ENCODE results near the gene PLSCR5. TPM values are rescaled to one million over a fixed set of nuclear protein-coding genes. Genes with fewer than 3 reads are reported as not detected.

The PLSCR5 gene
- total RNA-seq, 6 donors from 2014 or later, result not detected

DNA sequence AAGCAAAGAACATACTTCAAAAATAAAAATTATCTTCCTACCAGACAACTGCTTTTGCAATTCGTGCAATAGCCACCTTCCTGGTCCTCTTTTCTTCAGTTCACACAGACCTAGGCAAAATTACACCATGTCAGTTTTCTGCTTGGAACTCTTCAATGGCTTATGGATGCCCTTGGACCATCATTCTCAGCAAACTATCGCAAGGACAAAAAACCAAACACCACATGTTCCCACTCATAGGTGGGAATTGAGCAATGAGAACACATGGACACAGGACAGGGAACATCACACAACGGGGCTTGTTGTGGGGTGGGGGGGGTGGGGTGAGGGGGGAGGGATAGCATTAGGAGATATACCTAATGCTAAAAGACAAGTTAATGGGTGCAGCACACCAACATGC, 29.2 kb upstream of the PLSCR5 start:
- TF ChIP-seq POLR2AphosphoS5 (IDR thresholded peaks at IDR 0.05), result no peak
- TF ChIP-seq CTCF (IDR thresholded peaks at IDR 0.05), result no peak
- no peak for DNase-seq
- no peak overlapping the region for H3K4me3 ChIP-seq
- WGBS, 2 donors, result 69 to 76% methylated on average over 3 of the region's 3 CpGs
- H3K4me1 ChIP-seq, result no peaks in the 10 kb centered on the region
- ATAC-seq (ENCODE audit: low FRiP score in 2 of 2), result no peak
- H3K36me3 ChIP-seq, result no peaks in the 10 kb centered on the region
- no peaks in the 10 kb centered on the region for H3K9me3 ChIP-seq
- no peak overlapping the region for H3K27ac ChIP-seq
- no peaks in the 10 kb centered on the region for H3K27me3 ChIP-seq

- TF ChIP-seq POLR2AphosphoS5 (IDR thresholded peaks at IDR 0.05) (no peak), POLR2A (IDR thresholded peaks at IDR 0.05) (no peak), EP300 (IDR thresholded peaks at IDR 0.05) (no peak), CTCF (IDR thresholded peaks at IDR 0.05) (no peak)
- DNase-seq (no peak), ATAC-seq (ENCODE audit: low FRiP score in 2 of 2) (no peak)
- Histone ChIP-seq H3K4me1 (peaks cover 0 to 2% (median 0%) of the 10 kb centered on the region in 4 donors), H3K27ac (no peak overlapping the region), H3K27me3 (no peaks in the 10 kb centered on the region), H3K36me3 (no peaks in the 10 kb centered on the region), H3K9me3 (no peaks in the 10 kb centered on the region), H3K4me3 (no peak overlapping the region)
These were observed 23.5 kb upstream of the PLSCR5 start for GRCh38 chr3:146628671-146629070.

DNA sequence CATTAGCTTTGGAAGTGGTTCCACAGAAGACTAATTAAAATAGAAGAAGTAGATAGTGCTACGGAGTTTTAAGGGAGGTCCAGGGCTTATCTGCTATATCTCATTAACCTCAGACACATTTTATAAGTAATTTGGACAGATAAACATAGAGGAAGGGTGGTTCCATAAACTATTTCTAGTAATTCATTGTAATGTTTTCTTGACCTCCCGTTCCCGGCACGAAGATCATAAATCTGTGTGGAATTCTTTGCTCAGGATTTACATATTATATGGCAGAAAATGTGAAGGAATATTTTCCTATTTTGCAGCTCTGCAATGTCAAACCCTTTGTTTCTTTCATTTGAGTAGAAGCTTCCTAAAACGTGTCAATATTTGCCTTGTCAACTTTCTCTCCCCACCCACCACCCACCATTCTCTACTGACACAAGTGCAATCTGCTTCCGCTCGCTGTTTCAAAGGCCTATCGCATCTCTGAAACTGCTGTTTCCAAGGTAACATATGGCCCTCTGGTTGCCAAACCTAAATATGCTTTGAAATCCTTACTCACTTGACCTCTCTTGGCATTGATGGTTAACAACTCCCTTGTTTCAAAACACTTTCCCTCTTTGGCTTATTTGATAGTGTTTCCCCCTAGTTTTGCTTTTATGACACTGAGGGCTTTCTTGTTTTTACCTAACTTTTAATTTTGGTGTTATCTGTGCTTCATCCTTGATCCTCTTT, 21.4 kb upstream of the PLSCR5 start:
- WGBS, 2 donors, result 74 to 76% methylated on average over 8 of the region's 8 CpGs
- Histone ChIP-seq H3K9me3 (no peaks in the 10 kb centered on the region), H3K4me3 (no peak overlapping the region), H3K27me3 (no peaks in the 10 kb centered on the region), H3K36me3 (no peaks in the 10 kb centered on the region), H3K4me1 (peaks cover 0 to 2% (median 0%) of the 10 kb centered on the region in 4 donors), H3K27ac (peak overlapping the region in 2 of 4 donors; percentile 6 to 12)
- TF ChIP-seq POLR2A (IDR thresholded peaks at IDR 0.05) (no peak), CTCF (IDR thresholded peaks at IDR 0.05) (no peak), POLR2AphosphoS5 (IDR thresholded peaks at IDR 0.05) (no peak), EP300 (IDR thresholded peaks at IDR 0.05) (no peak)
- ATAC-seq (ENCODE audit: low FRiP score in 2 of 2) (no peak), DNase-seq (no peak)

- Histone ChIP-seq H3K9me3 (no peaks in the 10 kb centered on the region), H3K36me3 (no peaks in the 10 kb centered on the region), H3K4me1 (peaks cover 0 to 2% (median 0%) of the 10 kb centered on the region in 4 donors), H3K27me3 (no peaks in the 10 kb centered on the region), H3K27ac (peak overlapping the region in 2 of 4 donors; percentile 0 to 33), H3K4me3 (peak overlapping the region in 3 of 4 donors; percentile 14 to 36 (median 23))
- ATAC-seq (ENCODE audit: low FRiP score in 2 of 2) (peak in 1 of 2 donors; percentile 68), DNase-seq (no peak)
- TF ChIP-seq EP300 (IDR thresholded peaks at IDR 0.05), result no peak
- TF ChIP-seq POLR2A (IDR thresholded peaks at IDR 0.05), result no peak
- TF ChIP-seq CTCF (IDR thresholded peaks at IDR 0.05), result no peak
- no peak for TF ChIP-seq POLR2AphosphoS5 (IDR thresholded peaks at IDR 0.05)
- WGBS, 2 donors, result 48 to 55% methylated on average over 3 of the region's 3 CpGs
These were observed 20.1 kb upstream of the PLSCR5 start for GRCh38 chr3:146625186-146625775.

DNA sequence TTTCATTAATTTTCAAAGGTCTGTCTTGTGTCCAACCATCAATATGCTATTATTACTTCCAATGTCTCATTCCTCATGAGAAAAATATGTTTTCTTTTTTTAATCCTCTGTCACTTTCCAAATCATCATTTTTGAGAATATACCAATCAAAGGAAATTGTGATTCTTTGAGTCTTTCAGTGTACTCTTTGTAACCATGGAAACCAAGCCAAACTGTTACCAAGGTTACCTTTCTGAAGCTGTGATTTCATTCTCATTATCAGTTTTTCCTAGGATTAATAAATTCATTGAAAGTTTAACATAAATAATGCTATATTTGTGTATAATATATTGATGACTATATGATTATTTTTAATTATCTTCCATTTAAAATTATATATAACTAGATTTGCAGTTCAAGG, 16.6 kb upstream of the PLSCR5 start:
- DNase-seq, result no peak
- Histone ChIP-seq H3K4me3 (no peak overlapping the region), H3K27me3 (no peaks in the 10 kb centered on the region), H3K4me1 (peaks cover 0 to 2% (median 0%) of the 10 kb centered on the region in 4 donors), H3K27ac (no peak overlapping the region), H3K36me3 (no peaks in the 10 kb centered on the region), H3K9me3 (no peaks in the 10 kb centered on the region)
- ATAC-seq (ENCODE audit: low FRiP score in 2 of 2), result no peak
- TF ChIP-seq POLR2AphosphoS5 (IDR thresholded peaks at IDR 0.05) (no peak), CTCF (IDR thresholded peaks at IDR 0.05) (no peak), POLR2A (IDR thresholded peaks at IDR 0.05) (no peak), EP300 (IDR thresholded peaks at IDR 0.05) (no peak)

Measured in upper lobe of left lung (tissue), 6 donors.